ENCODE data around the gene DNAJC22.
"Not testable (repeated sequence)": the region's sequence is repeated elsewhere in the genome, so short reads cannot be mapped to it uniquely, and the experiment has no call there.

The DNAJC22 gene

GRCh38 chr12:49366652-49367380, 20.1 kb downstream of the DNAJC22 start:
- H3K9me3 Mint-ChIP-seq: no peaks in the 10 kb centered on the region

GRCh38 chr12:49367381-49368239, 20.9 kb downstream of the DNAJC22 start, which contains the start of gene SPATS2:
SPATS2 (plus strand) TSS chr12:49367462; CDS start chr12:49461013, 93,551 bp downstream.
- H3K27me3 Mint-ChIP-seq (ENCODE audit: low read depth): no peaks in the 10 kb centered on the region
- peaks cover 32% of the 10 kb centered on the region for H3K4me1 Mint-ChIP-seq (ENCODE audit: low read depth)
- H3K4me3 Mint-ChIP-seq: peak within 1 kb of the TSS; percentile 81
- no peaks in the 10 kb centered on the region for H3K9me3 Mint-ChIP-seq
- peak within 1 kb of the TSS; percentile 92 for H3K27ac Mint-ChIP-seq
- peaks cover 3% of the 10 kb centered on the region for H3K36me3 Mint-ChIP-seq (ENCODE audit: low read depth)

More at GRCh38 chr12:49366652-49367380, 20.1 kb downstream of the DNAJC22 start:
- H3K27ac Mint-ChIP-seq: peak overlapping the region; percentile 92
- H3K4me1 Mint-ChIP-seq (ENCODE audit: low read depth): peaks cover 31% of the 10 kb centered on the region
- H3K36me3 Mint-ChIP-seq (ENCODE audit: low read depth): peaks cover 3% of the 10 kb centered on the region
- H3K4me3 Mint-ChIP-seq: peak overlapping the region; percentile 81
- no peaks in the 10 kb centered on the region for H3K27me3 Mint-ChIP-seq (ENCODE audit: low read depth)

DNA sequence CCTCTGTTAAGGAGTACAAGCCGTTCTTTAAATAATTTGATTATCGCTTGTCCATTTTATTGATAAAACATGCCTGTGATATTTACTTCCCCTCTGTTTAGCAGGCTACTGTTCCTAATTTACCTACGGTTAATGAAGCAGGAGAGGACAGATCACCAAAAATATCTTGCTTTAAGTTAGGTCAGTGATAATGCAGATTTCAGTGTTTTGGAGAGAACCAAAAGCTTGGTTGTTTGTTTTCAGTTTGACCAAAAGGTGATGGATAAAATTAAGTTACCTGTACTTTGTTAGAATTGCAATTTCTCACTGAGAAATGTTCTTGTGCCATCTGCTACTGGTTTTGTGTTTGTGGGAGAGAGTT, 21.5 kb downstream of the DNAJC22 start:
- Mint-ChIP-seq H3K9me3 (no peaks in the 10 kb centered on the region), H3K4me3 (peak overlapping the region; percentile 81), H3K27me3 (ENCODE audit: low read depth) (no peaks in the 10 kb centered on the region), H3K27ac (peak overlapping the region; percentile 63), H3K4me1 (ENCODE audit: low read depth) (peaks cover 33% of the 10 kb centered on the region), H3K36me3 (ENCODE audit: low read depth) (peaks cover 3% of the 10 kb centered on the region)

GRCh38 chr12:49369411-49370145, 22.9 kb downstream of the DNAJC22 start:
- no peaks in the 10 kb centered on the region for H3K9me3 Mint-ChIP-seq
- H3K36me3 Mint-ChIP-seq (ENCODE audit: low read depth): peaks cover 3% of the 10 kb centered on the region
- H3K27me3 Mint-ChIP-seq (ENCODE audit: low read depth): no peaks in the 10 kb centered on the region
- H3K4me3 Mint-ChIP-seq: peak overlapping the region; percentile 9
- H3K27ac Mint-ChIP-seq: no peak overlapping the region
- H3K4me1 Mint-ChIP-seq (ENCODE audit: low read depth): peaks cover 33% of the 10 kb centered on the region

DNA sequence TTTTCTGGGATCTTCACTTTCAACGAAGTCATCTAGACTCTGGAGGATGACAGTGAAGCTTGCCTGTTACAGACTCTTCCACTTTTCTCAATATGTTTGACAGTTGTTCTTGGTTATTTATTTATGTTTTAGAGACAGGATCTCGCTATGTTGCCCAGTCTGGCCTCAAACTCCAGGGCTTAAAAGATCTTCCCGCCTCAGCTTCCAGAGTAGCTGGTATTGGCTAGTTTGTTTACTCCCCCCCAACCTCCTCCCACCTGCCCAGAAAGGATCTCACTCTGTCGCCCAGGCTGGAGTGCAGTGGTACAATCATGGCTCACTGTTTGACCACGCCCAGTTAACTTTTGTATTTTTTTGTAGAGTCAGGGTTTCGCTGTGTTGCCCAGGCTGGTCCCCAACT, 23.9 kb downstream of the DNAJC22 start:
- peaks cover 3% of the 10 kb centered on the region for H3K36me3 Mint-ChIP-seq (ENCODE audit: low read depth)
- peaks cover 36% of the 10 kb centered on the region for H3K4me1 Mint-ChIP-seq (ENCODE audit: low read depth)
- H3K4me3 Mint-ChIP-seq: no peak overlapping the region
- H3K27me3 Mint-ChIP-seq (ENCODE audit: low read depth): no peaks in the 10 kb centered on the region
- no peaks in the 10 kb centered on the region for H3K9me3 Mint-ChIP-seq
- H3K27ac Mint-ChIP-seq: no peak overlapping the region

GRCh38 chr12:49375406-49375805, 28.7 kb downstream of the DNAJC22 start:
- Mint-ChIP-seq H3K4me3 (no peak overlapping the region), H3K27ac (peak overlapping the region; percentile 46), H3K27me3 (ENCODE audit: low read depth) (no peaks in the 10 kb centered on the region), H3K9me3 (no peaks in the 10 kb centered on the region), H3K4me1 (ENCODE audit: low read depth) (peaks cover 11% of the 10 kb centered on the region), H3K36me3 (ENCODE audit: low read depth) (peaks cover 3% of the 10 kb centered on the region)

DNA sequence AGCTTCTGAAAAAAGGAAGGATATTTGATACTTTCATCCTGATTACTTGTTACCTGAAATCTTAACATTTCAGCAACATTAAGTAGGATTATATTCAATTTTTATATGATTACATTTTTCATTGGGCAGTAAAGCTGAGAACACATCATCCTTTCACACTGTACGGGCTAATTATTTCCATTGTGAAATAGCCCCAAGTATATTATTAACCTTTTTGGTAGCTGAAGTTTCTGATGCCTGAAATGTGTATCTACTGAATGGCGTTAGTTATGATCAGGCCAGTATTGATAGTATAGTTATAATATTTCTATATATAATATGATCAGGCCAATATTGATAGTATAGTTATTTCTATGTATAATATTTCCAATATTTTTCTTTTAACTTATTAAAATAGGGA, 30.7 kb downstream of the DNAJC22 start:
- no peaks in the 10 kb centered on the region for H3K9me3 Mint-ChIP-seq
- H3K27ac Mint-ChIP-seq: no peak overlapping the region
- H3K4me3 Mint-ChIP-seq: no peak overlapping the region
- H3K36me3 Mint-ChIP-seq (ENCODE audit: low read depth): no peaks in the 10 kb centered on the region
- H3K4me1 Mint-ChIP-seq (ENCODE audit: low read depth): peaks cover 8% of the 10 kb centered on the region
- H3K27me3 Mint-ChIP-seq (ENCODE audit: low read depth): no peaks in the 10 kb centered on the region

GRCh38 chr12:49380184-49380583, 33.5 kb downstream of the DNAJC22 start:
- H3K27ac Mint-ChIP-seq, H3K4me3 Mint-ChIP-seq: not testable (repeated sequence)

DNA sequence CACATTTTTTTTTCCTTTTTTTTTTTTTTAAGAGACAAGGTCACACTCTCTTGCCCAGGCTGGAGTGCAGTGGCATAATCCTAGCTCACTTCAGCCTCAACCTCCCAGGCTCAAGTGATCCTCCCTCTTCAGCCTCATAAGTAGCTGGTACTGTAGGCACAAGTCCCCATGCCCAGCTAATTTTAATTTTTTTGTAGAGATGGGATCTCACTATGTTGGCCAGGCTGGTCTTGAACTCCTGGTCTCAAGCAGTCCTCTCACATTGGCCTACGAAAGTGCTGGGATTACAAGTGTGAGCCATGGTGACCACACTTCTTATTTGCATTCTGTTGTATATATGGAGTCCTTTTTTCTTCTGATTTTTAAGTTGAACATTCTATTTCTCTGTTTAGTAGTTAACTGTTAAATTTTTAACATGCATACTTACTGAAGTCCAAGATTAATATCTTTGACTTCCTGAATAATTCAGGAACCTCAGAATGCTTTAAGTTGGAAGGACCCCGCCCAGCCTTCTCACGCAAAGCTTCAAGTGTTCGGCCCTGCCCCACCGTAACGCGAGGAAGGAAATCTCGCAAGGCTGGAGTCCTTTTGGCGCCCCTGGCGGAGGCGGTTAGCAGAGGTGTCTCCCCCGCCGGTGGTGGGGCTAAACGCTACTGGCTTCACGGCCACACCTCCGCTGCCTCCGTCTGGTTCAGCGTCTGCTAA, 42.1 kb downstream of the DNAJC22 start:
- Mint-ChIP-seq H3K36me3 (ENCODE audit: low read depth) (no peaks in the 10 kb centered on the region), H3K9me3 (no peaks in the 10 kb centered on the region), H3K27me3 (ENCODE audit: low read depth) (no peaks in the 10 kb centered on the region), H3K4me3 (peak overlapping the region; percentile 13), H3K4me1 (ENCODE audit: low read depth) (peaks cover 4% of the 10 kb centered on the region), H3K27ac (no peak overlapping the region)

More at GRCh38 chr12:49380184-49380583, 33.5 kb downstream of the DNAJC22 start:
- H3K36me3 Mint-ChIP-seq (ENCODE audit: low read depth); H3K27me3 Mint-ChIP-seq (ENCODE audit: low read depth); H3K4me1 Mint-ChIP-seq (ENCODE audit: low read depth); H3K9me3 Mint-ChIP-seq: not testable (repeated sequence)

DNA sequence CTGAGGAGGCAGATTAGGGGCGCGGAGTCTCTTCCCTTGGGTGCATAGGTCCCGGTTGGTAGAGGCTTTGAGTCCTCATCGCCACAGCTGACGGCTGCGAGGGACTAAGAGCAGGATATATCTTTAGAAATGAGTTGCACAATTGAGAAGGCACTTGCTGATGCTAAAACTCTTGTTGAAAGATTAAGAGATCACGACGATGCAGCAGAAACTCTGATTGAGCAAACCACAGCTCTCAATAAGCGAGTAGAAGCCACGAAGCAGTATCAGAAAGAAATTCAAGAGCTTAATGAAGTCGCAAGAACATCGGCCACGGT, 42.7 kb downstream of the DNAJC22 start:
- no peaks in the 10 kb centered on the region for H3K36me3 Mint-ChIP-seq (ENCODE audit: low read depth)
- H3K4me3 Mint-ChIP-seq: peak overlapping the region; percentile 13
- peaks cover 2% of the 10 kb centered on the region for H3K4me1 Mint-ChIP-seq (ENCODE audit: low read depth)
- H3K27me3 Mint-ChIP-seq (ENCODE audit: low read depth): no peaks in the 10 kb centered on the region
- no peak overlapping the region for H3K27ac Mint-ChIP-seq
- no peaks in the 10 kb centered on the region for H3K9me3 Mint-ChIP-seq

DNA sequence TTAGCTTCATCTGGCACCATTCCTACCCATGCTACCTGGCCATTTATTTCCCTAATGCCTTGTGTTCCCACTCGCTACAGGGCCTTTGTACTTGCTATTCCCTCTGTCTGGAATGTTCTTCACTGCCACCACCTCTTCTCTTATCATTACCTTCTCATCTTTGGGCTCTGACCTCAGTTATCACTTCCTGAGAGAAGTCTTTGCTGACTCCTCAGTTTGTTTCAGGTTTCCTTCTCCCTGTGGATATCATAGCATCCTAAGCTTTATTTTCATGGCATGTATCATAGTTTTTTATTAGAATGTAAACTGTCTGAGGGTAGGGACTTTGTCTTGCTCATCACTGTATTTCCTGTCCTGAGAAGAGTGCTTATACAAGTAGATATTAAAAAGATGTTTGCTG, 50.3 kb downstream of the DNAJC22 start:
- Mint-ChIP-seq H3K4me3 (no peak overlapping the region), H3K9me3 (no peaks in the 10 kb centered on the region), H3K36me3 (ENCODE audit: low read depth) (no peaks in the 10 kb centered on the region), H3K4me1 (ENCODE audit: low read depth) (peaks cover 6% of the 10 kb centered on the region), H3K27ac (no peak overlapping the region), H3K27me3 (ENCODE audit: low read depth) (no peaks in the 10 kb centered on the region)

GRCh38 chr12:49400304-49400703, 53.6 kb downstream of the DNAJC22 start:
- H3K27ac Mint-ChIP-seq: no peak overlapping the region
- H3K36me3 Mint-ChIP-seq (ENCODE audit: low read depth): no peaks in the 10 kb centered on the region
- no peaks in the 10 kb centered on the region for H3K27me3 Mint-ChIP-seq (ENCODE audit: low read depth)
- H3K9me3 Mint-ChIP-seq: no peaks in the 10 kb centered on the region
- H3K4me3 Mint-ChIP-seq: no peak overlapping the region
- peaks cover 13% of the 10 kb centered on the region for H3K4me1 Mint-ChIP-seq (ENCODE audit: low read depth)

Data from T-helper 1 cell treated with Interleukin-12 subunit alpha and Interleukin-12 subunit beta and Interleukin-4 antibody, amounts not matched to agents 30 μg/mL and 1 μg/mL, for 36 hours (primary cell).